ENCODE data around the gene LY6G6C.

GRCh38 chr6:31721351-31722020 is at the start of gene LY6G6C:
- TF ChIP-seq CTCF (IDR thresholded peaks at IDR 0.05) (no peak), POLR2A (IDR thresholded peaks at IDR 0.05) (no peak)
